Measurements from ENCODE around the gene SLC25A29.

SLC25A29 gene

DNA sequence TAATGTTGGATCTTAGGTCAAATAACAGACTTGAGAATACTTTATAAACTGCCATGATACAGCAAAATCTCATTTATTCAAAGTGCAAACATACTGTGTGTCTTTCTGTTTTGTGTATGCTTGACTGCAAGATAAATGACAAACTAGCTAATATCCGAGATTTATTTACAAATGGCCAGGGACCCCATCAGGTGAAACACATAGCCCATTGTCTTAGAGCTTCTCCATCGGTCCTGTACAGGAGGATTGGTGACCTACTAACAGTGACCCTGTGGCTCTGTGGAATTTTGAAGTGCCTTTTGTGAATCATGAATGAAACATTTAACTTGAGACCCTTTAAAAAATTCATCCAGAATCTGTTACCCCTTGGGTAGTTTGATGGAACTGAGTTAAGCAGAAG, 27.1 kb downstream of the SLC25A29 start:
- DNase-seq: no peak

DNA sequence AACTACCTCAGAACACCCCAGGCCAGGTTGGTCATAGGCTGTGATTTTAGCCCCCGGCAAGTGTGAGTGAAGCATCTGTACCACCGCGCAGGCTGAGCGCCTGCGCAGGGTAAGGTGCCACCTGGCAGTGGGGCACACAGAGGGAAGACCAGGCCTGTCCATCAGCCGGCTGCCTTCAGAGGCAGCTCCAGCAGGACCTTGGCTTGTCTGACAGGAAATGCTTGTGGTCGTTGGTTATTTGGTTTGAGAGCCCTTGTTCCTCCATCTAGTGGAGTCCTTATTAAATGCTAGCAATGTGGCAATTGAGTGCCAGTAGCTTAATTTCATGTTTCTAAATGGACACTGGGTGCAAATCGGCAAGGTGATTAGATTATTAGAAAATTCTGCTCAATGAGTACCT, 27.5 kb downstream of the SLC25A29 start:
- peak; percentile 36 for DNase-seq

DNA sequence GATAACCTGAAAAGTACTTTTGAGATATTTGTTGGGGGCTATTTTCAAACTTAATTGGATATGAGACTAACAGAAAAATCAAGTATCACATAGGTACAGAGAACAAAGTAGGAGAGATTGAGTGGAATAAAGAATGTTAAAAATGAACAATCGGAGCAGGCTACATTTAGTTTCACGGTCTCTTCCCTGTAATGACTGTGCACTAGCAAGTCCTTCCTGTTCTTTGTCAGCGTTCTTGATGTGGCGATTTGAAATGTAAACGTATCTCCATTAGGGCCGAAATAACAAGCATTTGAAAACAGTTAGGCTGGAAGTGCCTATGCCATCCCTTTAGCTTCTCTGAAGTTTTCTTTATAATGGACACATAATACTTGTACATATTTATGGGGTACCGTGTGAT, 31.0 kb downstream of the SLC25A29 start:
- DNase-seq: no peak

DNA sequence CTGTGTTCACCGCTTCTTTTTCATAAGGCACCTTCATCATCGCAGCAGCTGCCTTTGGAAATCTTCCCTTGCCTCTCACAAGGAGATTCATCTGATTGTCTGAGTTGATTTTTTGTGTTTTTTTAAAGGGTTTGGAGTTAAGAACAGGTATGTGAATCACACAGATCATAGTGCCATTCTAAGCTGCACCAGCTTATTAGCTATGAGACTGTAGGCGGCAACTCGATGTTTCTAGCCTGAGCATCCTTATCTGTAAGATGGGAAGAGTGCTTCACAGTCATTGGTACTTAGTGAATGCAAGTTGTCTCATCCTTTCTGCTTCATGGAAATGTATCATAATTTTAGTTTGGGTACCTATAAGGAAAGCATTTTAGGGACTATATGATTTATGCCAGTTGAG, 32.0 kb downstream of the SLC25A29 start:
- no peak for DNase-seq

DNA sequence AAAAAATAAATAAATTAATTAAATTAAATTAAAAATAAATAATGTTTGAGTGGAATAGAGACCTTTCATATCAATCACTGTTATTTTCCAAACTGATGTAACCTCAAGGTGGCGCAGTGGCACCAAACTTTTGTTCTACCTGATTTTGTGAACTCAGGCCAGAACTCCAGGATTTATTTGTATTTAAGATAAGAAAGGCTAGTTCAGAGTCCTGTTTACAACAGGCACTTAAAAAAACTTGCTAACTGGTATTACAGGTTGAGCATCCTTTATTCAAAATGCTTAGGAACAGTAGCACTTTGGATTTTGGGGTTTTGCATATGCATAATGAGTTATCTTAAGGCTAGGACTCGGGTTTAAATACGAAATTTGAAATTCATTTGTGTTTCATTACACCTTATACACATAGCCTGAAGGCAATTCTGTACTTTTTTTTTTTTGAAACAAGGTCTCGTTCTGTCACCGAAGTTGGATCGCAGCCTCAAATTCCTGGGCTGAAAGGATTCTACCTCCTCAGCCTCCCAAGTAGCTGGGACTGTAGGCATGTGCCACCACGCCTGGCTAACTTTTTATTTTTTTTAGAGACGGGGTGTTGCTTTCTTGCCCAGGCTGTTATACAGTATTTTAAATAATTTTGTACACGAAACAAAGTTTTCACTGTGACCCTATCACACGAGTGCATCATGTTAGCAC, 34.9 kb downstream of the SLC25A29 start:
- peak; percentile 14 for DNase-seq

DNA sequence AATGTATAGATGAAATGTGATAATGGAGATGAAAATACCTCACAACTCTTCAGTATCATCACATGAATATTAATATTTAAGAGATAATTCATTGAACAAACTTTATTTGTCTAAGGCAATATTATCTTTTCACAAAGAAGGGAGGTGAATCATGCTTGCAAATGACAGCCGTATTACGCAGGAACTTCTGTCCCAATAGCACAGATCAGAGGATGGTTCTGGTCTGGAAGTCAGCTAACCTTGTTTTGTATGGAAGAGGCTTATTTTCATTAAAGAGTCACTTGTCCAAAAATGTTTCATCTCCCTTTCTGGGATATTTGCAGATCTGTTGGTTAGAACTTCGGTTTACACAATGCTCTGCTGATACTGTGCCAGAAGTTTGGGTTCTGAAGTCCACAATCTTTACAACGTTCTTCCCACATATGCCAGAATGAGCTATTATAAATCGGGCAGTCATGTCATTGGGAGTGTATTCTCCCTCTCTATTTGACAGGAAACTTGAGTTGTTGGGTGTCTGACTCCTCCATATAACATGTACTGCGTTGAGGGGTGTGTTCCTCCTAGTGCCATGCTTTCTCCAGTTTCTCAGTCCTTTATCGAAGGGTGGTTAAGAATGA, 37.5 kb downstream of the SLC25A29 start:
- no peak for DNase-seq

DNA sequence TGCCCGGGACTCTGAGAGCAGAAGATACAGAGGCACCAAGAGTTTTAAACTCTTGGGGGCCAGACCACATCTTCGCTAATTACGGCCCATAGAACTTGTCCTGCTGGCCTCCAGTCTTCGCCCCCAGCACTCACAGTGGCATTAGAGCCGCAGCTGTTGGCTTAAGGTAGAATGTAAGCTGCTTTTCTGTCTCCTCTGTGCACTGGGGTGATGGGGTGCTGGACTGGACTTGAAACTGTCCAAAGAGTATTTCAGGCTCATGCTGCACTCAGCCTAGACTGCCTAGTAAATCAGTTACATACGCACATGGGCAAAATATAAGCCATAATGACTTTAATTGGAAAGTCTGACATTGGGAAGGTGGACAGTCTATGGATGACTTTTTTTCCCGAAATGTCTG, 38.3 kb downstream of the SLC25A29 start:
- DNase-seq: no peak

DNA sequence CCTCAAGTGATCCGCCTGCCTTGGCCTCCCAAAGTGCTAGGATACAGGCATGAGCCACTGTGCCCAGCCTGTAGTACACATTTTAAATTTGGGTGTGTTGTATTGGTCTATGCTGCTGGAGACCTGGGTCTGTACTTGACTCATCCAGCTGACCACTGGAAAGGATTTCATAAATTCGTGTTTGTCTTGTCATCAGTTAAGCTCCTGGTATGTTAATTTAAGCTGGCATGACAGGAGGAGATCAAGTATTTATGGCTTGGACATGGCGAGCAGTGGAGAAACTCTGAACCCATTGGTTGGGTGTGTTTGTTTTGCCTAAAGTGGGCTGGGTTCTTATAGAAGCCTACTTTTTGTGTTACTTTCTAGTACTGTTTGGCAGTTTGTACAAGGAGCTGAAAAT, 43.1 kb downstream of the SLC25A29 start:
- DNase-seq: no peak

DNA sequence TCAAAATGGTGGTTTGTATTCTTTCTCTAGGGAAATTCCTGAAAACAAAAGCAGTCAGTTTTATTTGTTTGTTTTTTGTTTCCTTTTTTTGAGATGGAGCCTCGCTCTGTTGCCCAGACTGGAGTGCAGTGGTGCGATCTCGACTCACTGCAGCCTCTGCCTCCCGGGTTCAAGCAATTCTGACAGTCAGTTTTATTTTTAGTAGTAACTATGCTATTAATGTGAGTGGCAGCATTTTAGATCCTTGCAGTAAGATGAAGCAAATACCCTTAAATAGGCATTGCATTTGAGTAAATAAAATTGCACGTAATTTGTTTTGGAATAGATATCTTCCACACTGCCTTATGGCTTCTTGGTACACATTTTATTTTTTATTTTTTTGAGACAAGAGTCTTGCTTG, 43.7 kb downstream of the SLC25A29 start:
- no peak for DNase-seq

DNA sequence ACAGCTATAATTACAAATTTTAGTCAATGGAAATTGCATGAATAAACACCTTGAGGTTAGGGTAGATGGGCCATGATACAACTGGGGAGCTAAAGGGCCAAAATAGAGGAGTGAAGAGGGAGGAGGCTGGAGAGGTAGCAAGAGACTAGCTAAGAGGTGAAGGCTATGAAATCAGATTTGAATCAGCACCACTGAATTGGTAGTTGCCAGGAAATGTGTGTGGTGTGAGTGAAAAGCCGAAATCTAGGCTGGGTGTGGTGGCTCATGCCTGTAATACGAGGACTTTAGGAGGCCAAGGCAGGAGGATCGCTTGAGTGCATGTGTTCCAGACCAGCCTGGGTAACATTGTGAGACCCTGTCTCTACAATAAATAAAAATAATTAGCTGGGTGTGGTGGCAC, 44.6 kb downstream of the SLC25A29 start:
- no peak for DNase-seq

DNA sequence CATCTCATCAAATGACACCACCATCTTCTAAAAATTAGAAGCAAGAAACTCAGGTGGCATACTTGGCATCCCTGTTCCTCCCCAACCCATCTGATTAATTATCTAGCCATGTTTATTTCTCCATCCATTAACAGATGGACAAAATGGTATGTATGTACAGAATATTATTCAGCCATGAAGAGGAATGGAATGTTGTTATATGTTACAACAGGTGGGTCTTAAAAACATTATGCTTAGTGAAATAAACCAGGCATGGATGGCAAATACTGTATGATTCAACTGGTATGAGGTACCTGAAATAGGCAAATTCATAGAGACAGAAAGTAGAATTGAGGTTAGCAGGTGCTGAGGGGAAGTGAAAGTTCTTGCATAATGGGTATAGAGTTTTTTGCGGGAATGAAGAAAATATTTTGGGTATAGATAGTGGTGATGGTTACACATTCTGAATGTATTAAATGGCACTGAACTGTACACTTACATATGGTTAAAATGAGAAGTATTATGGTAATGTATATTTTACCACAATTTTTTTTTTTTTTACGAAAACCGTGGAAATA, 49.8 kb downstream of the SLC25A29 start:
- peak; percentile 55 for DNase-seq

DNA sequence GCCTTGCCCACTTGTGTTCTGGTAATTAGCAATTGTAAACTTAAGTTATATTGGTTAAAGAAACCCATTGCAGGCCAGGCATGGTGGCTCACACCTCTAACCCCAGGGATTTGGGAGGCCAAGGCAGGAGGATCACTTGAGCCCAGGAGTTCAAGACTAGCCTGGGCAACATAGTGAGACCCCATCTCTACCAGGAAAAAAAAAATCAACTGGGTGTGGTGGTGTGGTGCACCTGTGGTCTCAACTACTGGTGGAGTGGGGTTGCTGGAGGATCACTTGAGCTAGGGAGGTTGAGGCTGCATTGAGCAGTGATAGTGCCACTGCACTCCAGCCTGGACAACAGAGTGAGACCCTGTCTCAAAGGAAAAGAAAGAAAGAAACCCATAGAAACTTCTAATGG, 53.6 kb downstream of the SLC25A29 start:
- no peak for DNase-seq

DNA sequence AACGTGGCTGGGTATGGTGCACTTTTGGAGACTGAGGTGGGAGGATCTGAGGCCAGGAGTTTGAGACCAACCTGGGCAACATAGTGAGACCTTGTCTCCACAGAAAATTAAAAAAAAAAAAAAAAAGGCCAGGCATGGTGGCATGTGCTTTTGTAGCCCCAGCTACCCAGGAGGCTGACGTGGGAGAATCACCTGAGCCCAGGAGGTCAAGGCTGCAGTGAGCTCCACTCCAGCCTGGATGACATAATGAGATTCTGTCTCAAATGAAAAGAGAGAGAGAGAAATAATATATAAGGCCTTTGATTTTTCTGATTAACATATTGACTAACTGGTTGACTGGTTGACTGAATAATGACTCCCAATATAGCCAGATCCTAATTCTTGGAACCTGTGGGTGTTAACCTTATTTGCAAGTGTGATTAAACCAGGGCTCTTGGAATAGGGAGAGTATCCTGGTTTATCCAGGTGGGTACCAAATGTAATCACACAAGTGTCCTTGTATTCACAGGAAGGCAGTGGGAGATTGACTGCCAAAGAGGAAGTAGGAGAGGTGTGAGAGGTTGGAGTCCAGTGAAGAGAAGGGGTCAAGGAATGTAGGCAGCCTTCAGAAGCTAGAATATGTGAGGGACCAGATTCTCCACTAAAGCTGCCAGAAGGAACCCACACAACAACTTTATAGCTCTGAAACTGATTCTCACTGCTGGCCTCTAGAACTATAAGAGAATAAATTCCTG, 55.3 kb downstream of the SLC25A29 start:
- DNase-seq: no peak

DNA sequence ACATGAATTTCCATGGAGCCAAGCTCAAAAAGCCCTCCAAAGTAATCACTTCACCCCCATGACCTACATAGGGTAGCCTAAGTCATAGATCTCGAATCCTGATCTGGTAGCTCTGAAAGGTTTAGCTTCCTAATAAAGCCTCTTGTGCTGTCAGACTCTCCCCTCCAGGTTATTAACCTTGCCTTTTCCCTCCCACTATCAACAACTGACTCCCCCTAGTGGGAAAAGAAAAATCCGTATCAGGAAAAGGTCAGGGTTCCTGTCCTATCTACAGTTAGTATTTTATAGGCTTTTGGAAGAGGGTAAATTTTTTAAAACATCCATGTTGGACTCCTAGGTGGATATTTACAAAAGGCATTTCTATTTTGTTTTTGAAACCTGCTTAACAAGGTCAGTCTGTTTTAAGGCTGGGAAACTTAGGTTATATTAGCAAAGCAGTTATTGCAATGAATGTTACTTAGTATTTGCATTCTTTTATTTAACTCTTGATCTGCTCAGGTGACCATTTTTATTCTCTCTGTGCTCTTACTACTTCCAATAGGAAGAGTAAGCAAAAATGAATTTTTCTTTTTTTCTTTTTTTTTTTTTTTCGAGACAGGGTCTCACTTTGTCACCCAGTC, 59.3 kb downstream of the SLC25A29 start:
- DNase-seq: peak; percentile 32

DNA sequence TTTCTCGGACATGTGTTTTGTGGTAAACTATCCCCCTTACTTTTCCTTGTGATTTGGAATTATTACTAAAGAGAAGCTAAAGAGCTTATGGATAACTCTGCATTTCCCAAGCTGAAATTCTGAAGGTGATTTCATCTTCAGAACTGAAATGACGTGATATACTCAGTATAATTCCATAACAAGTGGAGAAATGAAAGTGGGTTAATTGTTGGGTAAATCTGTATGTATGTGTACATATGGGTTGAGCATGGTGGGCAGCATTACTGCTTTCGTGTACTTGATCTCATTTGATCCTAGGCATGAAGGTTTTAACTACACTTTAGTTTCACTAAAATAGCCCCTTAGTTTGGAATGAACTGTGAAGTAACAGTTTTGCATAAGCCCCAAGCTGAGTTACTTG, 63.2 kb downstream of the SLC25A29 start:
- no peak for DNase-seq

DNA sequence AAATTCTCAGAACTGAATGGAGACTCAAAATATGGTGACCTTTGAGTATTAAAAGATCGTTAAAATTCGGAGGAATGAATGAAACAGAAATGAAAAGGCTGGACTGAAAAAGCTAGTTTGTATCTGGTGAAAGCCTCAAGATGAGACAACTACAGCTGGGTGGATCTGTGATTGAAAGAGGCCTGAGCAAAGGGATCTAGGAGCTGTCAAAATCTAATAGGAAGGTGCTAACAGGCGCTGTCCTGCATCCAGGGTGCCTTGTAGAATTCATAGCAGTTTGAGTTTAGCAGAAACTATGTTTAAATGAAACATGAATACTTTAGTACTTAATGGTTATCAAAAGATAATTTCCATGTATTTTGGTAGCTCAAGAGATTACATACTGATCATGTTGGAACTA, 65.0 kb downstream of the SLC25A29 start:
- DNase-seq: no peak
